ENCODE results near the gene LILRB3. TPM values are rescaled to one million over a fixed set of nuclear protein-coding genes. Genes with fewer than 3 reads are reported as not detected.
"Not testable (repeated sequence)": the region's sequence is repeated elsewhere in the genome, so short reads cannot be mapped to it uniquely, and the experiment has no call there.

Gene LILRB3
- total RNA-seq, 1 donor from 2014 or later: 38.2 TPM

DNA sequence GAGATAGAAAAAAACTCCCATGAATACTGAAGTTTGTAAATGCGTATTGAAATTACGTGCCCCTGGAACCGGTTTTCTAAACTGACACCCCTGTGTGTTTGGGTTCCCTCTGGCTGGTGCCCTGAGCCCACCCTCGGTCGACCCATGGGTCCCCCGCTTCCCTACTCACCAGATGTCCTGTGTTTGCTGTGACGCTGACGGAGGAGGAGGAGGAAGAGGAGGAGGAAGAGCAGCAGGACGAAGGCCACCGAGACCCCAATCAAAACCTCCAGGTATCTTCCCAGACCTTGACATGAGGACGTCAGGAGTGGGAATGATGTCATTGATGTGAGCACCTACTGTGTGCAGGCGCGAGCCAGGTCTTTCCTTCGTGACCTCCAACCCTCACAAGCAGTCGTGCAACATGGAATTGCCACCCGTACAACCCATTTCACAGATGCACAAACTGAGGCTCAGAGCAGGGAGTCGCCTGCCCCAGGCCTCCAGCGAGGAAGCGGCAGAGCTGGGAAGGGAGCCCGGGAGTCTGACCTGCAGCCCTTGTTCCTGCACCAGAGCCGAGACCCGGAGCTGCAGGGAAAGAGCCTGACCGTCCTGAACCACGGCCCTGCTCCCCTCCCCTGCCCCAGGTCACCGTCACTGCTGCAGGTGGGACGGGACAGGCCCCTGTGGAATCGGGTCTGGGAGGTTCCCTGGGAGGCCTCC, 3.7 kb downstream of the LILRB3 start:
- no peak for DNase-seq (ENCODE audit: low spot score in 2 of 2)
- no peaks in the 10 kb centered on the region for H3K27me3 ChIP-seq
- H3K36me3 ChIP-seq: peaks cover 0 to 23% of the 10 kb centered on the region in 2 donors
- no peaks in the 10 kb centered on the region for H3K4me1 ChIP-seq
- H3K9me3 ChIP-seq: no peaks in the 10 kb centered on the region
- intact Hi-C loops (cut with DNase I): no loop called here
- TF ChIP-seq CTCF (IDR thresholded peaks at IDR 0.05): no peak
- H3K4me3 ChIP-seq: no peak overlapping the region
- H3K27ac ChIP-seq: no peak overlapping the region

GRCh38 chr19:54218259-54218658, 4.5 kb downstream of the LILRB3 start:
- Histone ChIP-seq H3K4me1 (no peaks in the 10 kb centered on the region), H3K27ac (no peak overlapping the region), H3K9me3 (no peaks in the 10 kb centered on the region), H3K27me3 (no peaks in the 10 kb centered on the region), H3K4me3 (no peak overlapping the region), H3K36me3 (peaks cover 0 to 23% of the 10 kb centered on the region in 2 donors)
- DNase-seq (ENCODE audit: low spot score in 2 of 2): no peak
- no peak for TF ChIP-seq CTCF (IDR thresholded peaks at IDR 0.05)
- intact Hi-C loops (cut with DNase I): no loop called here

DNA sequence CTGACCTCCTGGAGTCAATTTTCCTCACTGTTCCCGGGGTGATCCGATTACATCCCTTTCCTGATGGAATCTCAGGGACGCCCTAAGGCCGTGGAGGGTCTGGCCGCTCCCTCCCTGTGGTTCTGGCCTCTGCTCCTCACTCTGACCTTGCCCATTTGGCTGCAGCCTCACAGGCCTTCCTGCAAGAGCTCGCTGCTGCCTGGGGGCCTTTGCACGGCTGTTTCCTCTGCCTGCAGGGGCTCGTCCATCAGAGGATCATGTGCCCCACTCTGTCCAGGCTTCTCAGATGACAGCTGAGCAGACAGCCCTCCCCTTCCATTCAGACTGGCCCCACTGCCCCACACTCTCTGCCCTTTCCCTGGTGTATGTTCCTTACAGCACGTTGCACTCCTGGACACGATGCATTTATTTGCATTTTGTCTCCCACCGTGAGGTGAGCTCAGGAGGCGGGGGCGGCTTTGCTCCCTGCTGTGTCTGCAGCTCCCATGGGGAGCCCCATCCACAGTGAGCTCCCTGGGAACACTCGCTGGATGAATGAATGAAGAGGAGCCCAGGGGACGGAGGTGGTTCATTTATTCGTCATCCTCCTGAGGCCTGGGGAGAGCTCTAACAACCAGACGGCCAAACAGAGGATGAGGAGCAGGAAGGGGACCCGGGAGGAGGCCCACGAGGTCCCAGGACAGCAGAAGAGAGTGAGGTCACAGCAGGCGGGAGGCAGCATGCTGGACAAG, 5.1 kb downstream of the LILRB3 start:
- DNase-seq (ENCODE audit: low spot score in 2 of 2); H3K4me1 ChIP-seq; H3K9me3 ChIP-seq; H3K4me3 ChIP-seq; intact Hi-C loops (cut with DNase I); H3K27ac ChIP-seq; H3K27me3 ChIP-seq: not testable (repeated sequence)
- peaks cover 0 to 23% of the 10 kb centered on the region in 2 donors for H3K36me3 ChIP-seq

DNA sequence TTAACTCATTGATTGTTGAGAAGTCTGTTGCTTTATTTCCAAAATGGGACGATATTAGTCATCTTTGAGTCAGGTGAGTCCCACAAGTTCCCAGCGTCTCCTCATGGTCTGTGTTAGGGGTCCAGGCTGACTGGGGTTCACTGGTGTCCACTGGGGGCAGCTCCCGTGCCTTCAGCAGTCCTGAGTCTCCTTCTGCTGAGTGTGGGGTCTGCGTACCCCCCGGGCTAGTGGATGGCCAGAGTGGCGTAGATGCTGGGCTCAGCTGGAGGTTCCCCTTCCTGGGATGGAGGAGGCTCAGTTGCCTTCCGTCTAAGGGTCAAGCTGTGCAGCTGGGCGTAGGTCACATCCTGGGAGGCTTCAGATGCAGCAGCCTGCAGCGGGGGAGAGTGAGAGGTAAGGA, 5.9 kb downstream of the LILRB3 start:
- Histone ChIP-seq H3K27ac (no peak overlapping the region), H3K36me3 (peaks cover 0 to 23% of the 10 kb centered on the region in 2 donors), H3K27me3 (no peaks in the 10 kb centered on the region), H3K4me3 (no peak overlapping the region), H3K9me3 (no peaks in the 10 kb centered on the region), H3K4me1 (no peaks in the 10 kb centered on the region)
- no peak for DNase-seq (ENCODE audit: low spot score in 2 of 2)
- TF ChIP-seq CTCF (IDR thresholded peaks at IDR 0.05): no peak
- intact Hi-C loops (cut with DNase I): no loop called here

GRCh38 chr19:54214734-54215133, 8.1 kb downstream of the LILRB3 start:
- H3K4me3 ChIP-seq; H3K27ac ChIP-seq; H3K4me1 ChIP-seq; H3K9me3 ChIP-seq; DNase-seq (ENCODE audit: low spot score in 2 of 2); H3K27me3 ChIP-seq; intact Hi-C loops (cut with DNase I): not testable (repeated sequence)
- peaks cover 0 to 23% of the 10 kb centered on the region in 2 donors for H3K36me3 ChIP-seq

GRCh38 chr19:54214217-54214616, 8.6 kb downstream of the LILRB3 start:
- H3K4me1 ChIP-seq; H3K9me3 ChIP-seq; H3K27me3 ChIP-seq; DNase-seq (ENCODE audit: low spot score in 2 of 2); intact Hi-C loops (cut with DNase I); H3K27ac ChIP-seq; H3K4me3 ChIP-seq: not testable (repeated sequence)
- H3K36me3 ChIP-seq: peaks cover 0 to 20% of the 10 kb centered on the region in 2 donors

DNA sequence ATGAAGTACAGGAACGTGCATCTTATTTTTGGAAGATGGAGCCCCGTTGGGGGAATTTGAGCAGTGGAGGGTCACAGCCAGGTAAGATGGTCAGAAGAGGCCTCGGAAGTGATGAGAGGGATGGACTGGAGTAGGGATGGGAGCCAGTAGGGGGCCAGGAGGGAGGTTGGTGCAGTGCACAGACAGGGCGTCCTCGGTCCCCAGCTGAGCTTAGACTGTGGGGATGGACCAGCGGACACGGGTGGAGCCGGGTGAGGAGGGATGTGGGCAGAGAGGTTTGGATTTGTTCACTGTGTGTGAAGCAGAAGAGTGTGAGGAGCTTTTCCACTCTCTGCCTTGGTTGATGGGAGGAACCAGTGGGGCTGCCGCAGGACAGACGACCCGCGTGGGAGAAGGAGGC, 11.6 kb downstream of the LILRB3 start:
- Histone ChIP-seq H3K36me3 (peaks cover 20 to 26% of the 10 kb centered on the region in 2 donors), H3K4me1 (peaks cover 7 to 13% of the 10 kb centered on the region in 2 donors), H3K4me3 (no peak overlapping the region), H3K27me3 (no peaks in the 10 kb centered on the region), H3K9me3 (no peaks in the 10 kb centered on the region), H3K27ac (no peak overlapping the region)
- TF ChIP-seq CTCF (IDR thresholded peaks at IDR 0.05): no peak
- intact Hi-C loops (cut with DNase I): no loop called here
- no peak for DNase-seq (ENCODE audit: low spot score in 2 of 2)

Measured in ascending aorta (tissue), 2 donors.